Uterus (tissue), 2 donors: ENCODE results near the gene PLCG1.

ENCODE experiments used
- POLR2A ChIP-seq, 2 donors: fragments of 450-650 bp; IDR thresholded peaks; one replicate each; pipeline ENCODE4 v1.6.1; 2016; ENCODE audit warnings: antibody characterized with exemption in 2 of 2, mild to moderate bottlenecking in 1 of 2, moderate library complexity in 1 of 2
- TF ChIP-seq, protein P1 (sequence below), 4 experiments: fragments of 200-600 bp in 2 of 4; fragments of 450-650 bp in 2 of 4; sonication (generic) in 2 of 4; IDR thresholded peaks; one replicate each; pipeline ENCODE4 v1.5.1; 2016 to 2019; ENCODE audit warnings: antibody characterized with exemption in 4 of 4, mild to moderate bottlenecking in 2 of 4, moderate library complexity in 1 of 4

GRCh38 chr20:41179961-41180360 lies 42.6 kb downstream of the PLCG1 start:
- TF ChIP-seq, protein P1, sequence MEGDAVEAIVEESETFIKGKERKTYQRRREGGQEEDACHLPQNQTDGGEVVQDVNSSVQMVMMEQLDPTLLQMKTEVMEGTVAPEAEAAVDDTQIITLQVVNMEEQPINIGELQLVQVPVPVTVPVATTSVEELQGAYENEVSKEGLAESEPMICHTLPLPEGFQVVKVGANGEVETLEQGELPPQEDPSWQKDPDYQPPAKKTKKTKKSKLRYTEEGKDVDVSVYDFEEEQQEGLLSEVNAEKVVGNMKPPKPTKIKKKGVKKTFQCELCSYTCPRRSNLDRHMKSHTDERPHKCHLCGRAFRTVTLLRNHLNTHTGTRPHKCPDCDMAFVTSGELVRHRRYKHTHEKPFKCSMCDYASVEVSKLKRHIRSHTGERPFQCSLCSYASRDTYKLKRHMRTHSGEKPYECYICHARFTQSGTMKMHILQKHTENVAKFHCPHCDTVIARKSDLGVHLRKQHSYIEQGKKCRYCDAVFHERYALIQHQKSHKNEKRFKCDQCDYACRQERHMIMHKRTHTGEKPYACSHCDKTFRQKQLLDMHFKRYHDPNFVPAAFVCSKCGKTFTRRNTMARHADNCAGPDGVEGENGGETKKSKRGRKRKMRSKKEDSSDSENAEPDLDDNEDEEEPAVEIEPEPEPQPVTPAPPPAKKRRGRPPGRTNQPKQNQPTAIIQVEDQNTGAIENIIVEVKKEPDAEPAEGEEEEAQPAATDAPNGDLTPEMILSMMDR (IDR thresholded peaks at IDR 0.05), result no peak
- TF ChIP-seq POLR2A (IDR thresholded peaks at IDR 0.05), result no peak
